Fibroblast of the aortic adventitia (primary cell): ENCODE results near the gene SEPTIN10. TPM values are rescaled to one million over a fixed set of nuclear protein-coding genes. Genes with fewer than 3 reads are reported as not detected.

Source experiments
- DNase-seq: peaks from one replicate; pipeline ENCODE4 v3.0.0-alpha.2; 2010; ENCODE audit warnings: low read depth
- H3K4me3 ChIP-seq: 2 replicates; pipeline ENCODE4 v1.5.1; 2011; ENCODE audit warnings: low read depth, mild to moderate bottlenecking, control low read depth, low read length, moderate library complexity
- total RNA-seq: library from RNA; depleted of rRNA; stranded (reverse); fragments of >200 nt; gene quantifications from 2 replicates; pipeline ENCODE4 v1.2.3, GENCODE V29; 2012; ENCODE audit warnings: low replicate concordance
- TF ChIP-seq, protein P1 (sequence below): IDR thresholded peaks from 2 replicates; pipeline ENCODE4 v1.5.1; 2011; ENCODE audit warnings: mild to moderate bottlenecking, low read length, control low read depth, inconsistent platforms; ENCODE audit not compliant: insufficient read depth

SEPTIN10 gene
- total RNA-seq, 1 donor, result 145 TPM

DNA sequence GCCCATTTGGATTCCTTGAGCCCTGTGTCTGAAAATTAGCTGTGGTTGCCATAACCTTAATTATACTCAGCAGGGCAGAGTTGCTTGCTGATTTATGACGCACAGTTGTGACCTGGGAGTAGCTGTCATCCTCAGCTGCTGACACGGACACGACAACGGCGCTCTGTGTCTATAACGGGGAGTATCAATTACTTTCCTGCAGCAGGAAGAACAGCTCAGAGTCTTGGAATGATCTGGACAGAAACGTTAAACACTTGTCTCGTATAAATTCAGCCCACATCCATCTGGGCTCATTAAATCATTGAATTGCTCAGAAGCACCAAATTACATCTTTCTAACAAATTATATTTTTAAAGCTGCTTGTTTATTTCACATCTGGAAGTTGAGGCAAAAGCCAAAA lies 116.3 kb downstream of the SEPTIN10 start:
- DNase-seq, result no peak
- no peak overlapping the region for H3K4me3 ChIP-seq
- TF ChIP-seq, protein P1, sequence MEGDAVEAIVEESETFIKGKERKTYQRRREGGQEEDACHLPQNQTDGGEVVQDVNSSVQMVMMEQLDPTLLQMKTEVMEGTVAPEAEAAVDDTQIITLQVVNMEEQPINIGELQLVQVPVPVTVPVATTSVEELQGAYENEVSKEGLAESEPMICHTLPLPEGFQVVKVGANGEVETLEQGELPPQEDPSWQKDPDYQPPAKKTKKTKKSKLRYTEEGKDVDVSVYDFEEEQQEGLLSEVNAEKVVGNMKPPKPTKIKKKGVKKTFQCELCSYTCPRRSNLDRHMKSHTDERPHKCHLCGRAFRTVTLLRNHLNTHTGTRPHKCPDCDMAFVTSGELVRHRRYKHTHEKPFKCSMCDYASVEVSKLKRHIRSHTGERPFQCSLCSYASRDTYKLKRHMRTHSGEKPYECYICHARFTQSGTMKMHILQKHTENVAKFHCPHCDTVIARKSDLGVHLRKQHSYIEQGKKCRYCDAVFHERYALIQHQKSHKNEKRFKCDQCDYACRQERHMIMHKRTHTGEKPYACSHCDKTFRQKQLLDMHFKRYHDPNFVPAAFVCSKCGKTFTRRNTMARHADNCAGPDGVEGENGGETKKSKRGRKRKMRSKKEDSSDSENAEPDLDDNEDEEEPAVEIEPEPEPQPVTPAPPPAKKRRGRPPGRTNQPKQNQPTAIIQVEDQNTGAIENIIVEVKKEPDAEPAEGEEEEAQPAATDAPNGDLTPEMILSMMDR, result no peak

DNA sequence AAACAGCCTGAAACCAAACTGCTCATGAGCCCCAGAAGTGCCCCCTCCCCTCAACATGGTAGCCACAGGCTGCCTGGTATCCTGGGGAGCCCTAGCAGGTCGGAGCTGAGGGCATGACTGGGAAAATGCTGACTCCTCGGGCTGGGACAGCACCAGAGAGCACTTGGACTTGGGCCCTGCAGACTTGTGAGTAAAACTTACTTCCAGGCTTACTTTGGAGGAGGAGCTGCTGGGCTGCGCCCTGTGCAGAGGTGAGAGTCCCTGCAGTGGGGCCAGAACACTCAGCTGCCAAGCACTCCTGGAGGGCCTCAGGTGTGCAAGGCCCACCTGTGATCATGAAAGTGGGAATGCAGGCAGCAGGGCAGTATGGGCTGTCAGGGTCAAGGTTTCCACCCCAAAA lies 119.4 kb downstream of the SEPTIN10 start:
- TF ChIP-seq, protein P1, result no peak
- no peak overlapping the region for H3K4me3 ChIP-seq
- no peak for DNase-seq

DNA sequence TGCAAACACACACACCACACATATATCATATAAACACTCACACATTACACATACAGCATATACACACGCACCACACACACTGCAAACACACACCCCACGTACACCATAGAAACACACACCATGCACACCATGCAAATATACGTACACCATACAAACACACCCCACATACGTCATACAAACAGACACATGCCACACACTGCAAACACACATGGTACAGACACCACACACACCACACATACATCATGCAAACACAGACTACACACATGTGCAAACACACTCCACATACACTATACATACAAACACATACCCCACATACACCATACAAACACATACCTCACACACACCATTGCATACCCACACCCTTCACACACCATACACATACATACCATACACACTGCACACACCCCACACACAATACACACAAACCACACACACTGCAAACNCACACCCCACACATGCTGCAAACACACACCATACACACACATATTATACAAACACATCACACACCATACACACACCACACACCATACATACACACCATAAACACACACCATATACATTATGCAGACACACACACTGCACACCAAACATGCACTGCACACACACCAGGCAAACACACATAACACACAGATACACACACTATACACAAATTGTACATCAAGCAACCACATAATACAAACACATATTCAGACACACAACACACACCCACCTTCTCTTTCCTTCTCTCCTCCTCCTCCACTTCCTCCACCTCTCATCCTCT lies 120.4 kb downstream of the SEPTIN10 start:
- DNase-seq, result no peak
- no peak overlapping the region for H3K4me3 ChIP-seq
- TF ChIP-seq, protein P1, result no peak

Other genes starting within 250 kb of the SEPTIN10 start
- gene SOWAHC, start 398 bp upstream of the SEPTIN10 start, total RNA-seq, result 9.3 and 14.6 TPM in 2 replicates
- 15.5 and 18.2 TPM in 2 replicates for gene RGPD5, start 180.3 kb upstream of the SEPTIN10 start, total RNA-seq